Caki2 (cell line): ENCODE results near the gene VTN. TPM values are rescaled to one million over a fixed set of nuclear protein-coding genes. Genes with fewer than 3 reads are reported as not detected.

Source experiments
- DNase-seq: peaks from one replicate; pipeline ENCODE4 v3.0.0-alpha.2; 2015; ENCODE audit warnings: low read depth
- in situ Hi-C: cut with HindIII; loops from 2 replicates; pipeline ENCODE4 v1.10.0; 2016; ENCODE audit warnings: low sequenced_read_pairs, low pct_unique_long_range_greater_than_20kb, mixed read lengths
- total RNA-seq: library from RNA; depleted of rRNA; stranded (reverse); fragments of >200 nt; shearing (Covaris generic); gene quantifications from 2 replicates; pipeline ENCODE4 v1.2.3, GENCODE V29; 2014; ENCODE audit warnings: low replicate concordance

The VTN gene
- total RNA-seq, 1 experiment from 2014 or later, result not detected

DNA sequence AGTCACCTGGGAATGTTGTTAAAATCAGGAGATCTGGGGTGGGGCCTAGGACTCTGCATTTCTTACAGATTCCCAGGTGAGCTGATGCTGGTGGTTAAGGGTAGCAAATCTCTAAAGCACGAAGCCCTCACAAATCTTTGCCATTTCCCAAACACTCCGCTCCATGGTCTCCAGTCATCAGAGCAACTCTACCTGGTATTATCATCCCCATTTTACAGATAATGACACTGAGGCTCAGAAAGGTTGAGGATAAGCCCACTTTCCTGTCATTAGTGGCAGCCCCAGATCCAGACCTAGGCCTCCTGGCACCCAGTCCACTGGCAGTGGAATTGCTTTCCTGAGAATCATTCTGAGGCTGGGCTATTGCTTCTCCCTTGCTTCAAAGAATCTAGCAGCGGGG is 27.2 kb upstream of the VTN start:
- in situ Hi-C loops, result no loop called here
- no peak for DNase-seq

DNA sequence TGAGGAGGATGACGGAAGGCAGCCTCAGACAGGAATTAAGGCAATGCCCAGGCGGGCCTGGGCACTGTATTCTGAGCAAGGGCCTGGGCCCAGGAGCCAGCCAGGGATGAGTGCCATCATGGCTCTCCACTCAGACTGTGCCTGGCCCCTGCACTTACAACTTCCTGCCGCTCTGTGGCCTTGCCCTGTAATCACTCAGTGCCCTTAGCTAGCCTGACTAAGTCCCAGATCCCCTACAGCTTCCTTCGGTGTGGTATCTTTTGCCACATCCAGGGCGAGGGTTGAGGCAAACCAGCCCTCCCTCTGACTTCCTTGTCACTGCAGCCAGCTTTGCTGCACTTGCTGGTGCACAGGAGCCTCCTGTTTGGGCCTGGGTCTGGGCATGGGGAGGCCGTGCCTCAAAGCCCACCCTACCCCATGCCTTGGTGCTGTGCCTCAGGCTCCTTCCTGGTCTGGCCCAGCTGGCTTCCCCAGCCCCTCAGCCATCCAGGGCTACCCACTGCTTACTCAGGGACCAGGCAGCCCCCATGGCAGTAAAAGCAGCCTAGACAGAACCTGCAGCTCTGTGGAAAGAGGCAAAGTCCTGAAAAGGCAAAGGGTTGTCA is 26.6 kb upstream of the VTN start:
- in situ Hi-C loops, result no loop called here
- no peak for DNase-seq

DNA sequence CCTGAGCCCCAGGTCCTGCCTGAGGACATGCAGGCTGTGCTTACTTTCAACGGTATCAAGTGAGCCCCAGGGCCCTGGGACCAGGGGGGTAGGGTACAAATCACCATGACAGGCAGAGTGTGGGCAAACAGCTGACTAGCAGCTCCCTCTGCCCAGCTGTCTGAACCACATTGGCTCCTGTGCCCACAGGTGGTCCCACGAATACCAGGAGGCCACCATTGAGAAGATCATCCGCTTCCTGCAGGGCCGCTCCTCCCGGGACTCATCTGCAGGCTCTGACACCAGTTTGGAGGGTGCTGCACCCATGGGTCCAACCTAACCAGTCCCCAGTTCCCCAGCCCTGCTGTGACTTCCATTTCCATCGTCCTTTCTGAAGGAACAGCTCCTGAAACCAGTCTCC is 25.9 kb upstream of the VTN start:
- in situ Hi-C loops, result no loop called here
- no peak for DNase-seq

DNA sequence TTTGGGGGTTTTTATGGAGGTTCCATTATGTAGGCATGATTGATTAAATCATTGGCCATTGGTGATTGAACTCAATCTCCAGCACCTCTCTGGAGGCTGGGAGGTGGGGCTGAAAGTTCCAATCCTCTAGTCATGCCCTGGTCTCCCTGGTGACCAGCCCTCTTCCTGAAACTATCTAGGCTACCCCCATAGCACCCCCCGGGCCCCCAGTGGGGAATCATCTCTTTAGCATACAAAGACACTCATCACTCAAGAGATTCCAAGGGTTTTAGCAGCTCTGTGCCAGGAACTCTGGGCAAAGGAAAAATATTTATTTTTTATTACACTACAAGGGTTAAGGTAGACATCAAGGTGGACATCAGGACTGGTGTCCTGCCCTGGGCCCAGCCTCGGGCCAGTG is 25.3 kb upstream of the VTN start:
- in situ Hi-C loops, result no loop called here
- DNase-seq, result no peak

DNA sequence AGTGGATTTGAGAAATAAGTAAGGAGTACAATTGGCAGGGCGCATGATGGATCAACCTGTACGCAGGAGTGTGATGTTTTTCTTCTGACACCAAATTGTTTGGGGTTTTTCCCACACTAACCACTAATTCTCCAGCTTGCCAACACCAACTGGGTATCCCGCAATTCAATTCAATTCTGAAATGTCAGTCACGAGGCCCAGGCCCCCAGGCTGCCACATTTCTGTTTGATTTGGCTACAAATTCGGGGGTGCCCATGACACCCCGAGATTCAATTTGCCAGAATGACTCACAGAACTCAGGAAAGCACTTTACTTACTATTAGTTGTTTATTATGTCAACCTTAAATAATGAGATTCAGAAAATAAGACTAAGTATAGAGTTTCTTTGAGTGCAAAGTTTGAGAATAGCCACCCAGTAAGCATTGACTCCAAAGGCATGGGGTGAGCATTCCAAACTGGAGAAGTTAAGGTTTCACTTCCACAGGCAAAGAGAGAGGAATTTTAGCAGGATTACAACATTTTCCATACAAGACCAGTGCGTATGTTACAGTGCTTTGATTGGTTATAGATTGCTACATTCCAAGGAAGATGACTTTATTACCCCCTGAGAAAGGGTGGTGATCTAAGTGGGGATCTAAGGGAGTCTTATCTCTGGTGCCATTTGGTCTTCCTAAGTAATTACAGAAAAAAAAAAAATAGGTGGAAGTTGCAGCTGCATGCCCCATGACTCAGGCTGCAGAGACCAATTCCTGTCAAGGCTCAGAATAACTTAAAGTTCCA is 24.4 kb upstream of the VTN start:
- in situ Hi-C loops, result no loop called here
- DNase-seq, result no peak

DNA sequence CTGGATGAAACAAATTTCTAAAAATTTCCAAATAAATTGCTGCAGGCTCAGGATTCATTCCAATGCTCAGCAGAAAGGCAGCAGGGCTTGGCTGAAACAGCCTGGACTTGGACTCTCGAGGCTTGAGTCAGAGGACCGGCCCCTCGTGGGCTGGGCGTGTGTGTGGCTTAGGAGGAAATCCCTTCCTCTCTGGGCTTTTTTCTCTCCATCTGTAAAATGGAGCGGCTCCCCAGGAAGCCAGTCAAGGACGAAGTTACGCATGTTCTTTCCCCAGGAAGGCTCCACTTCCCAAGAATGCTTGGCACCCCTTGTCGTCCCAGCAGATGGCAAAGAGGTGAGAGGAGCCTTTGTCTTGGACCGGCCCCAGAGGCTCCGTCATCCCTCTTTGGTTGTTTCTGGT is 22.4 kb upstream of the VTN start:
- no peak for DNase-seq
- in situ Hi-C loops, result no loop called here

DNA sequence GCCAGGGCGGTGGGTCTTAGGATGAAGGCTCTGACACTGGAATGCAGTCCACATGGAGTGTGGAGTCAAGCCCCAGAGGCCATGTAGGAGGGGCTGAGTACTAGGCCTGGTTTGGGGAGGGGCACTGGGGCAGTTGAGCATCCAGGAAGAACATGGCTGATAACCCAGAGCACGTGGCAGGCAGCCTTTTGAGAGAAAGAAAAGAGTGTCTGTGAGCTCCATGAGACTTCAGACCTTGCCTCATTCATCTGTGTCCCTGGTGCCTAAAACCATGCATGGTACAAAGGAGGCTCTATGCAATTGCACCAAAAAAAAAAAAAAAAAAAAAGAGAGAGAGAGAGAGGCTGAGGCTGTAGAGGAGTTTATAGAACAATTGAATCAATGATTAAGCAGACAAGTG is 21.3 kb upstream of the VTN start:
- in situ Hi-C loops, result no loop called here
- no peak for DNase-seq

DNA sequence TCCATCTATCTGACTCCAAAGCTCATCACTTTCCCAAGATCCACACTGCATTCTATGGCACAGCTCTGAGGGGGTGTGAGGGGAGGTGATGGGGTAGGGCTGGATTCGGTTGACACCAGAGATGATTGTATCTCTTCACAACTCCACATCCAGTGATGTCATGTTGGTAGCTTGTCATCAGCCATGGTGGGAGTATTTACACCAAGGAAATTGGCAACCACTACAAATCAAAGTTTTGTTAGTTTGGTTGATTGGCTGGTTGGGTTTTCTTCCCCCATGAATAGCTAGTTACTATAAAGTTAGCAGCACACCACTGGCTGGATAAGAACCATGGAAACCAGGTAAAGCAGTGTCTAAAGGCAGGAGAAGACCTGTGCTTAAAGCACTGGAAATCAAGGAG is 20.9 kb upstream of the VTN start:
- no peak for DNase-seq
- in situ Hi-C loops, result no loop called here

DNA sequence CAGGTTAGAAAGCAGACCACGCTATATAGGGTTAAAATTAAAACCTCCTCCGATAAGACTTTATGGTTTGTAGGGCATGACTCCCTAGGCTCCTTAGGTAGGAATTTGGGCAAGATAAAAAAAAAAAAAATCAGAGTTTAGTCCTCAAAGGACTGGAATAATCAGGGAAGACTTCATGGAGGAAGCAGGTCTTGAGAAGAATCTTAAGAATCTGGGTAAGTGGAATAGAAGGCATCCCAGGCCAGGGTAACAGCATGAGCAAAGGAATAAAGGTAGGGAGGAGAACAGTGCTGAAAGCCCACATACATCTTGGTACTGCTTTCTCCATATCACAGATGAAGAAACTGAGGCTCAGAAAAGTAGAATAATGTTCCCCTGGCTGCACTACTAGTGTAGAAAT is 20.5 kb upstream of the VTN start:
- DNase-seq, result no peak
- in situ Hi-C loops, result no loop called here

DNA sequence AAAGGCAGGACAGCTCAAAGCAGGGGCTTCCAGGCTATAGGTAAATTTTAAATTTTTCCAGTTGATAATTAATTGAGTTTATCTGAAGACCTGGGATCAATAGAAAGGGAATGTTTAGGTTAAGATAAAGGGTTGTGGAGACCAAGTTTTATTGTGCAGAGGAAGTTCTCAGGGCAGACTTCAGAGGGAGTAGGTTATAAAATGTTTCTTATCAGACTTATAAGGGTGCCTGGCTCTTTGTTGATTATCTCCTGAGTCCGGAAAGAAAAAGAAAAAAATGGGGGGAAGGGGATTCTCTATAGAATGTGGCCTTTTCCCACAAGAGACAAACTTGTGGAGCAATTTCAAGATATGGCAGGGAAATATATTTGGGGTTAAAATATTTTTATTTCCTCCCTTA is 20.0 kb upstream of the VTN start:
- in situ Hi-C loops, result no loop called here
- no peak for DNase-seq

DNA sequence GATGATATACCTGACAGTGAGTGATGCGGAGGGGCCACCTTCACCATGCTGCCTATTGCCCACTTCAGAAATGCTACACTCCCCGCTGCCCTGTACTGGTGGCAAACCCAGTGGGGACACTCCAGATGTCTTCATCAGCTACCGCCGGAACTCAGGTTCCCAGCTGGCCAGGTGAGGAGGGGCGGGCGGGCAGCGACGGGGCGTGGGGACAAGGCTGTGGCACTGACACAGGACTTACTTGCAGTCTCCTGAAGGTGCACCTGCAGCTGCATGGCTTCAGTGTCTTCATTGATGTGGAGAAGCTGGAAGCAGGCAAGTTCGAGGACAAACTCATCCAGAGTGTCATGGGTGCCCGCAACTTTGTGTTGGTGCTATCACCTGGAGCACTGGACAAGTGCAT is 18.0 kb upstream of the VTN start:
- no peak for DNase-seq
- in situ Hi-C loops, result no loop called here

DNA sequence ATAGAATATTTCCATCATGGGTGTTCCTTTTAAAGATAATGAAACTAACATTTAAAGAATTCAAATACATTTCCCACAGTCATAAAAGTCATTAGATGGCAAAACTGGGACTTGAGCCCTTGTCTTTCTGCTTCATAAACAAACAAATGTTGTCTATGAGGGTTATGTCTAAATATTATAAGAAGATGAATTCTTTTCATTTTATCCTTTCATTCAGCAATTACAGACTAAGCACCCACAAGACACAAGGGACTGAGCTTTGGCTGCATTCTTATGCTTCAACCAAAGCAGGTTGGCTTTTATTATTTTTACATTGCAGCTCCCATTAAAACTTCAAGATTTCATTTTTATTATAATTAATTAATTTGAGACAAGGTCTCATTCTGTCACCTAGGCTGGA is 16.3 kb upstream of the VTN start:
- DNase-seq, result no peak
- in situ Hi-C loops, result no loop called here

DNA sequence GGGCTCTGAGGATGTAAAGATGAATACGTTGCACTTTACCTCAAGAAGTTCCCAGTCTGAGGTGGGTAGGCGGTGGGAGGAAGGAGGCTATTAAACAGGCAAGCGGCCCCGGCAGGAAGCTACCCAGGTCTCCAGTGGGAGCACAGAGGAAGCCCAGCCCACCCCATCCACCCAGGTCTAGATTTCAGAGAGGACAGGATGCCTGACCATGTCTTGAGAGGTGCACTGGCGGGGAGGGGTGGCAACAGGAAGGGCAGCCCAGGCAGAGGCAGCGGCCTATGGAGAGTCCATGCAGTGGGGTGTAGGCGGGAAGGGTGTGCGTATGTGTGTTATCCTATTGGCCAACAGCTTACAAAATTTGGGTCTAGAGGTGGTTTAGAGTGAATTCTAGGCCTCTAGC is 15.3 kb upstream of the VTN start:
- in situ Hi-C loops, result no loop called here
- no peak for DNase-seq

DNA sequence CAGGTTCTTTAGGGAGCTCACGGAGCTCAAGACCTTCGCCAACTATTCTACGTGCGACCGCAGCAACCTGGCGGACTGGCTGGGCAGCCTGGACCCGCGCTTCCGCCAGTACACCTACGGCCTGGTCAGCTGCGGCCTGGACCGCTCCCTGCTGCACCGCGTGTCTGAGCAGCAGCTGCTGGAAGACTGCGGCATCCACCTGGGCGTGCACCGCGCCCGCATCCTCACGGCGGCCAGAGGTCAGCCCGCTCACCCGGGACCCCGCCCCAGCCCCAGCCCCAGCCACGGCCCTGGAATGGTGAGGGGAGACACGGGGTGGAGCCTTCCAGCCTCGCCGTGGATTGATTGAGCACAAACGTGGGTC is 14.9 kb upstream of the VTN start:
- in situ Hi-C loops, result no loop called here
- no peak for DNase-seq

DNA sequence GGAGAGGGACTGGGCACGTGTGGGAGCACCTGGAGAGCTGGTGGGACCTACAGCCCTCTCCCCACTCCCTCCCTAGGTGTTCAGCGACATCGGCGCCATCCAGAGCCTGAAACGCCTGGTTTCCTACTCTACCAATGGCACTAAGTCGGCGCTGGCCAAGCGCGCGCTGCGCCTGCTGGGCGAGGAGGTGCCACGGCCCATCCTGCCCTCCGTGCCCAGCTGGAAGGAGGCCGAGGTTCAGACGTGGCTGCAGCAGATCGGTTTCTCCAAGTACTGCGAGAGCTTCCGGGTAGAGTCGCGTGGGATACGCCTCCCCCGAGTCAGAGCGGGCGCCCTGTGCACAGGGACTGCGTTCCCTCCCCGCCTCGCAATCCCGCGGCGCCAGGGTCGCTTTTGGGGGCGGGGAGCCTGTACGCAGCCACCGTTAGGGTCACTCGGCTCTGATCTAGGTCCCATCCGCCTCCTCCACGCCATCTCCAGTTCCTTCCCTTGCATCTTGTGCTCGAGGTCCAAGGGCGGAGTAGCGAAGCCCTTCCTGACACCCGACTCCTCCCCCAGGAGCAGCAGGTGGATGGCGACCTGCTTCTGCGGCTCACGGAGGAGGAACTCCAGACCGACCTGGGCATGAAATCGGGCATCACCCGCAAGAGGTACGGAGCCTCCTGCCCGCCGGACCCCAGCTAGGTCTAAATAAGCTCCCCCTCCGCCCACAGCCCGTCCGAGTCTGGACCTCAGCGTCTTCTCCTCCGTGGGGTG is 14.4 kb upstream of the VTN start:
- peak; percentile 80 for DNase-seq
- in situ Hi-C loops, result no loop called here

DNA sequence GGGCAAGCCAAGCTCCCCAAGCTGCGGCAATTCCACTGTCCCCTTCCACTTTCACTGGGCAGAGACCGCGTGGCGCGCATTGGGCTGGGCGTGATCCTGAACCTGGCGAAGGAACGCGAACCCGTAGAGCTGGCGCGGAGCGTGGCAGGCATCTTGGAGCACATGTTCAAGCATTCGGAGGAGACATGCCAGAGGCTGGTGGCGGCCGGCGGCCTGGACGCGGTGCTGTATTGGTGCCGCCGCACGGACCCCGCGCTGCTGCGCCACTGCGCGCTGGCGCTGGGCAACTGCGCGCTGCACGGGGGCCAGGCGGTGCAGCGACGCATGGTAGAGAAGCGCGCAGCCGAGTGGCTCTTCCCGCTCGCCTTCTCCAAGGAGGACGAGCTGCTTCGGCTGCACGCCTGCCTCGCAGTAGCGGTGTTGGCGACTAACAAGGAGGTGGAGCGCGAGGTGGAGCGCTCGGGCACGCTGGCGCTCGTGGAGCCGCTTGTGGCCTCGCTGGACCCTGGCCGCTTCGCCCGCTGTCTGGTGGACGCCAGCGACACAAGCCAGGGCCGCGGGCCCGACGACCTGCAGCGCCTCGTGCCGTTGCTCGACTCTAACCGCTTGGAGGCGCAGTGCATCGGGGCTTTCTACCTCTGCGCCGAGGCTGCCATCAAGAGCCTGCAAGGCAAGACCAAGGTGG is 11.2 kb upstream of the VTN start:
- in situ Hi-C loops, result no loop called here

DNA sequence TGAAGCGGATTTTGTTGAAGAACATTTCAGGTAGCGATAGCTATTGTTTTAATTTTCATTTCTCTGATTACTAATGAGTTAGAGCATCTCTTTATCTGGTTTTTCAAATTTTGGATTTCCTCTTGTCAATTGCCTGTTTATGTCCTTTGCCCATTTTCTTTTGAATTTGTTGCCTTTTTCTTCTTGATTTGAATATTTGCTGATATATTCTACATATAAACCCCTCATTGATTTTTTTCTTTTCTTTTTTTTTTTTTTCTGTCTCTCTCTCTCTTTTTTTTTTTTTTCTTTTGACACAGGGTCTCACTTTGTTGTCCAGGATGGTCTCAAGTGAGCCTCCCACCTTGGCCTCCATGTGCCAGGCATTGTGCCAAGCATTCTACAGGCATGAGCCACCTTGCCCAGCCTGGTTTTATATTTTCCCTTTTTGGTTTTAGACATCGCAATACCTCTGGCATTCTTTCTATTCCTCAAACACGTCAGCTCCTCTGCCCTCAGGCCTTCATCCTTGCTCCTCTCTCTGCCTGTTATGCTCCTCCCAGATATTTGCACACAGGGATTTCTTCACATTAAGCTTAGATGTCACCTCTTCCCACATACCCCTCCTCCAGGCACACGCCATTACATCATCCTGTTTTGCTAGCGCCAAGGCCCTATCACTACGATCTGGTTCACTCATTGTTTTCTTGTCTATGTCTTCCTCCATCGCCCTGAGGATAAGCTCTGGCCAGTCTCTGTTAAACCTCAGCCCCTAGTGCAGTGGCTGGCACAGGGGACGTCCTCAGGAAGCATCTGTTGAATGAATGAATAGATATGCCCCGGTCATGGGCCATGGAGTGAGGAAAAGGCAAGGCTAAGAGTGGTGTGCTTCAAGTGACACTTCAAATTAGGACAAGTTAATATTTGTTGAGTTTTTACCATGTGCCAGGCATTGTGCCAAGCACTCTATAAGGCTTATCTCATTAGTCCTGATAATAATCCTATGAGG is 10.0 kb upstream of the VTN start:
- DNase-seq, result no peak
- in situ Hi-C loops, result no loop called here

More for the DNA sequence above, 11.2 kb upstream of the VTN start:
- no peak for DNase-seq

DNA sequence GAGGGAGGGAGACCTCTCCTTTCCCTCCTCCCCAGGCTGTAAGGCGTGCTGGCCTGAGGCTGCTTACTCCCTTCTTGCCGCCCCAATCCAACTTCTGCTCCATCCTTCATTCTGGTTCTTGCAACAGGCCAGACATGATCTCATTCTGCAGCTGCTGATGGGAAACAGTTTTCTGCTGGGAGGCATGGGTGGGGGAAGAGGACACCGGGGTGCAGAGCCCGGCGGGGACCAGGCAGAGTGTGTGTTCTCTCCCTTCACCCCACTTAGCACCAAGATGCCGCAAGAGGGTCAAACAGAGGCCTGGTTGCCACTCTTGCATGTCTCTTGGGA is 2.8 kb upstream of the VTN start:
- in situ Hi-C loops, result no loop called here
- no peak for DNase-seq
